Hematopoietic multipotent progenitor cell treated with erythropoietin and hydrocortisone succinate and interleukin-3 and kit ligand, for 17 days (in vitro differentiated cells): ENCODE measurements around the gene ICA1.

Source experiments
- DNase-seq: peaks from one replicate; pipeline ENCODE4 v3.0.0-alpha.2; 2015; ENCODE audit warnings: low spot score

ICA1 gene

DNA sequence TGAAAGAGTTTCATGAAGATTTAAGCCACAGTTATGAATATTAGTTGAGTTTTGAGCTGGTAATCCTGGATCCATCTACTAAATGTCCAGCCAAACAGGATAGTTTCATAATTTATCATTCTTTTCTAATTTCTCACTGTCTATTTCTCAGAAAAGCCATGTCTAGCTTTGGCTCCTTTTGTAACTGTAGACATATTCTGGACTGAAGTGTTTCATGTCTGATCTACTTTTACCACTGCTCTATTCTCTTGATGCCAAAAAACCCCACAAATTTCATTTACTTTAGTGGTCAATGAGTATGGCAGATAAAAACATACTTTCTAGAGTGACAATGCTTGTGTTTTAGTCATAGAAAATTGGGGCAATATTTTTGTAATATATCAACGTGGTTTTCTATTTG, 61.2 kb downstream of the ICA1 start:
- no peak for DNase-seq

DNA sequence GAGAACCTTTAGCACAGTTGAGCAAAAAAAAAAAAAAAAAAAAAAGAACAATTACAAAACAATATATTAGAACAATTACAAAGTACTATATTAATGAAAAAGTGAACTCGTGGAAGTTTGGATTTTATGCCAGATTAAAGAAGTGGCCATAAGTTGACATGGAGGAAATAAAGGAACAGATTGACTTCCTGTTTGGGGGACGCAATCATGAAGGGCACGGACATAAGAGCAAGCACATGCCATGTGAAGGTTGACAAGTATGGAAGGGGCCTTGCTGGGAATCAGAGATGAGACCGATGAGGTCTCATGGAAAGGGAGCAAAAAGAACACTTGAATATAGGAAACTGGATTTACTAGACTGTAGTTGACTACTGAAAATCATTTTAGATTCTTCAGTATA, 61.7 kb downstream of the ICA1 start:
- no peak for DNase-seq

DNA sequence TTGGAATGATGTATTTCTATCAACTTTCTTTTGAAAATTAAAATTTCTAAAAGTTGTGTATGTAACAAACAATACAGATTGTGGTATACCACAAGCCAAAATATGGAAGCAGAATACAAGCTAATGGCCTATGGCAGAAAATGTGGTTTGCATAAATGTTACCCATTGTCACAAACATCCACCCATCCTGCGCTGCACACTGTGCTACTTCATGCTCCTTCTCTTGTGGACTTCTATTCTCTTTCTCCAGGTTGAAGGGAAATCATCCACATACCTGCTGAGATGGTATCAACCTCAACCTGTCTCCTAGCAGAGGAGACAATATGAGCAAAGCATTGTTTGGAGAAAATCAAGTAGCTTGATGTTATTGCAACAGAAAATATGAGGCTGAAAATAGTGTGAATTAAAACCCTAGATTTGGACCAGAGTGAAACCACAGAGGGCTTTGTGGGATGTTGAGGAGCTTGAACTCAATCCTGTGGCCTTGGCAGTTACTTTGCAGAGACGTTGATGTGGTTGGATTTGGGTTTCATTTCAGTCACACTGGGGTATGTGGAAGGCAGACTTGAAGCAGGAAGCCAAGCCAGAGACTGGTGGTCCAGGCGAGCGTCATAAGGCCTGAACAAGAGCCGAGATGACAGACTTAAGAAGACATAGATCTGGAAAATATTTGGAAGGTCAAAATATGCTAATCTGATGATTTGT, 63.8 kb downstream of the ICA1 start:
- DNase-seq = no peak

DNA sequence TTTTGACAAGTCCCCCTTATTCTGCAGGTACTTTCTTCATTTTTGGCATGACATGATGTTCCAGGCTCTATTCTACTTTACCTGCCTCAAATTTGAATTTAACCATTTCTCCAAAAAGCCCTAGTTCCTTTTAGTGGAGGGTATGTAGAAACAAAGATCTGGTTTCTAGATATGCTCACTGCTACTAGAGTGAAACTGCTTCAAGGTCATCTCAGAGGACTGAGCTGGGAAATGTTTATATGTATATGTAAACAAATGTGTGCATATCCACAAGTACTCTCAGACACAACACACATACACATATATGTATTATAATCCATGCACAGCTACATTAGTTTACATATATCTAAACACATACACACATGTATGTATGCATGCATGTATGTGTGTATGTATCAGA, 69.1 kb downstream of the ICA1 start:
- no peak for DNase-seq

DNA sequence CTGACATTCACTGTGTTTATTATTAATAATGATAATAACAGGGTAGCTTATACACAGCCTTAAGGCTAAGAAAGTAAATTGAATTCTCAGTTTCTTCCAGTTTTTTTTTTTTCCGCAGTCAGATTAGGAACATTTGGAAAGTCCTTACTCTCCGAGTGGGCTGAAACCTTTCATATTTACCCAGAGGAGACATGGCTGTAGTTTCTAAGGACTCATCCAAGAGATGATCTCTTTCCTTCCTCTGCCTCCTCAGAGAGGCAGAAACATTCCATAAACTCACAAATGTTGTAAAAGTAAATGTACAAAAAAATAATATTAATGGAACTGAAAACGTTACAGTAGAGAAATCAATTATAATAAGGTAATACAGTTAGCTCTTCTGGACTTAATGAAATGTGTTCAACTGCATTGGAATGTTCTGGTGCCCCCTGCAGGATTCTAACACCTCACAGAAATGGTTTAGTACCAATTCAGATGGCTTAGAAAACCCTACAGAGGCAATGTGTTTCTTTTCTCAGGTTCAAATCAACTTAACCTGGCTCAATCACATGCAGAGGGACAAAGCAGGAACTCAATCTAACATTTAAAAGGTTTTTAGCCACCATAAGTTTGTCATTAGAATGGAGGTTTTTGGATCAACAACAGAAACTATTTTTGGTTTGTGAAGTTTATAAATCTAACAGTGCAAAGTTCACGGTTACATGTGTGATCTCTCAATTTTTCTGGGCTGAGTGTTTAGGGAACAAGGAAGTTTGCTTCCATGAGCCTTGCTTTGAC, 71.7 kb downstream of the ICA1 start:
- DNase-seq = peak; percentile 70

DNA sequence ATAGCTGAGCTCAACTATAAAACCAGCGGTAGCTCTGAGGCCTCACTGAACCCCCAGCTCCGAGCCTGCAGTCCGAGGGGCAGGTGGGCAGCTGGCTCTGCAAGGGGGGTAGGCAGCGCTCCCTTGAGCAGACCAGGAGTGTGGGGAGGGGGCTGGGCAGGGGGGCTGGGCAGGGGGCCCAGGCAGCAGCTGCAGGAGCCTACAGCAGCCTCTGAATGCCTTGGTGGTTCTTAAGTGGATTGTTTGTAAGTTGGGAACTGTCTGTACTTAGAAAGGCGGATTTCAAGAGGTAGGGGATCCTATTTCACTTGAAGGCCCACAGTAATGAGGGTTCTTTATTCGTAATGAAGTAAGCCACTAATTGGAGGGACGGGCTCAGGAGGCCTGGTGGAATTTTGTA, 72.3 kb downstream of the ICA1 start:
- DNase-seq = no peak

DNA sequence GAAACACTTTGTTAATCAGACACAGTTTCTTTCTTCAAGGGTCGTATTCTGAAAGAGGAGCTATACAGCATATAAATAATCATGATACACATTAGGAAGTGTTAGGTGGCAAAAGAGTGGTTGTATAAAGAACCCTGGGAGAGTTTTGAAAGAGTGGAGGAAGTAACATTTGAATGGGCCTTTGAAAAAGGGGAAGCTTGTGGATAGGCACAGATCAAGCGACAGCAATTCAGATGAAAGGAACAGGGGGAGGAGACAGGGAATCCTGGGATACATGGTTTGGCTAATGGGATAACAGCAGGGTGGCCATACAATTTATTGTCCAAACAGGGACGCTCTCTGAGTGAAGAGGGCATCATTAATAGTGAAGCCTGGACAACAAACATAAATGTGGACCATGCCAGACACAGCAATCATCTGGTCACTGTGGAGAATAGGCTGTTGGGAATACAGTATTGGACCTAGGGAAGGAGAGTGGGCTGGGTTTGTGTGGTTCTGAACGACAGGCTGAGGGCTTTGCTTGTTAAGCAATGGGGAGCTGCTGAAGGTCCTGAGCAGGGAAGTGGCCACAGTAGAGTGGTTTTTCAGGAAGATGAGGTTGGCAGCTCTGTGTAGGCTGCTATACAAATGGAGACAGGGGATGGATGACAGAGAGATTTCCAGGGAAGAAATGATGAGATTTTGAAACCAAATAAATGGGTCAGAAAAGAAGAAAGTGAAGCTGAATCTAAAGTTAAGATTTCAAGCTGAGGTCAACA, 75.9 kb downstream of the ICA1 start:
- no peak for DNase-seq

DNA sequence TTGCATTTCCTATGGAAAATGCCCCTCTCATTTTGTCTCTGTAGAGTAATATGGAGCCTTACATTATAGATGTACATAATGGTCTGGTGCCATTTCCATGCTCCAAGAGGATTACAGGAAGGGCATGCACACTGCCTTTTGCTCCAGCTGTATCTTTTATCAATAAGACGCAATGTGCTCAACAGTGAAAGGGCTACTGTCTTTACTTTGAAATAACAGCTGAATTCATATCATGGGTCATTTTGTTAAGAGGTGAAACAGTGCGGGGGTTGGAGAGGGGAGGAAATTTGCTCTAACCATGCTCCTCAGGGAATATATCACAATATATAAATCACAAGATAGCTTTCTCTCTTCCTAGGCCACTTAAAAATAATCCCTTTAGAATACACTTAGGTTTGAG, 77.7 kb downstream of the ICA1 start:
- no peak for DNase-seq

DNA sequence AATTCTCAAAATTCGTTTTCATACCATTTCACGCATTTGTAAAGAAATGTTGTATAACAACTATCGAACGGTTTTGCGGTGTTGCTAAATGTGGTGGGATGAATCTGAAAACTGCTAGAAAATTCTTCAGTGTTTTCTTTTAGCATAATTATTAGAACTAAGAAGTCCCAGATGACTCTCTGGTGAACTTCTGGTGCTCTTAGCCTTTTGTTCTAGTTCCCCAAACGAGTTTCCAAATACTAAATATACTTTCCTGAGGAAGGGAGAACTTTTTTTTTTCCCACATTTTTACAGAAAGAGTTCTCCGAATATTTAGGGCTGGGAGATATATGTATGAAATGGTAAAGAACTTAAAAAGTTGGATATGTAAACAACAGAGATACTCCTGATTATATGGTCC, 82.5 kb downstream of the ICA1 start:
- no peak for DNase-seq

DNA sequence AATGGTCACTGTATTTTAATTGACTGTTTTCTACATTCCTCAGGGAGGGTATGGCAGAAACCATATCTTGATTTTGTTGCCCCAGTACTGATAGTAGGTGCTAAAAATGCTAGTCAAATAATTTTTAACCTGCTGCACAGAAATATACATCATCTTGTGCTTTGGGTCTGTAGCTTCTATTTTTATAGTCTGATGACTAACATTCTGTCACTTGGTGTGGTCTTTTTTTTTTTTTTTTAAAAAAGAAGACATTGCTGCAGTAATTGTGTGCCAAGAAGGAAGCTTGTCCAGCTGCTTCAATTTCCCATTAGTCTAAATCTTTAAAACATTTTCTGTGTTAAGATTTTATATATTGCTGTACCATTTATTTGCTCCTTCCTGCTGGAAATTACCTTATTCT, 83.6 kb downstream of the ICA1 start:
- no peak for DNase-seq

DNA sequence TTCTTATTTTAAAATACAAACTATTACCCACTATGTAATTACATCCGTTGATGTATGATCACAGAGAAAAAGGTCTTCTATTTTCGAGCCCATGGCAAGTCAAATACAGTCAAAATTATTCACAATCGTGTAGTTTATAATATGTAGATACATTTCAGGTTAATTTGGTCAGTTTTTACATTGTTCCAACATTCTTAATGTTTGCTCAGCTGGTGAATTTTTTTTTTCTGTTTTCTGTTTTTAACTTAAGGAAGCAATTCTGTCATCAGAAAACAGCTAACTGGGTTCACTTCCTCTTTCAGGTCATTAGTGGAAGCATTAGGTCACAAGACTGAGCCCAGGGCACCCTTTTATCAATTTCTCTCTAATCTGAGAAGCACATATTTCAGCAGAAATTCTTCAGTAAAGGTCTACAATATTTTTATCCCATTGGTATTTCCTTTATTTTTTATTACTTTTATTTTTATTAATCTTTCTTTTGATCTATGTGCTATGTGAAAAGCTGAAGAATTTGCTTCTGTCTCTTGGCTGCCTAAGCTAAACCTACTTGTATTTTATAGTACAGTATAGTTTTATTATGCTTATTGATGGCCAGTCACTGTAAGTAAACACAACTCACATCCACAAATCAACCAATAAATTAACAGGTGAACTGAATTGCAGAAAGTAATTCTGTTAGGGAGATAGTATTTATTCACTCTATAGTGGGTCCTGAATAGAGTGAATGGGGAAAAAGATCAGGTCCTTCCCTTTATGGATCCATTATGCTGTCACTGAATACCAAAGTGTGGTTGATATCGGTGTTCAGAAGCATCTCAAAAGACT, 84.6 kb downstream of the ICA1 start:
- DNase-seq = peak; percentile 25

DNA sequence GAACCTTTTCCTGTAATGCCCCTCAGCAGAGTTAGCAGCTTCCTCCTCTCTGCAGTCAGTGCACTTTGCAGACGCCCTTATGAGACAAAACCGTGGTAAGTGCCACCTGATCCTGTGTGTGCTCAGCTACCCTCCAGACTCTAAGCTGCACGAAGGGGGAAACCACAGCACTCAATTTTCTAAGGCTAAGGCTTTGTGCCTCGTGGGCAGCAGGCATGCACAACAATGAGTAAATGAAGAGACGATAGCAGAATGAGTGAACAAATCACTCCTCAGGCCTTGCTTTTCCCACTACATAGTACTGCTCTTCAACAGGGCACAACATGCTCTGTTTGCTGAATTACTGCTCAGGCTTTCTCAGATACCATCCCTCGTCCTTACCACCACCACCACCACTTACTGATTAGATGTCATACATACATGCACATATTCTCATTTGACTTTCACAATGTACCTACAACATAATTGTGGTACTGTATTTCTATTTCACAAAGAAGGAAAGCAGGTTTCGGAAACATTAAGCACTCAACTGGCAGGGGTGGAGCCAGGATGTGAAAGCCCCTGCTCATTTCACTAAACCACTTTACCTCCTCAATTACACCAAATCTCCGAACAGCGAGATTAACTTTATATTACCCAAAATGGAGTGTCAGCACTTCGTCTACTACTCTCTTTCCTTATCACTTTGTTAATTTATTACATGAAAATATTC, 85.4 kb downstream of the ICA1 start:
- no peak for DNase-seq

DNA sequence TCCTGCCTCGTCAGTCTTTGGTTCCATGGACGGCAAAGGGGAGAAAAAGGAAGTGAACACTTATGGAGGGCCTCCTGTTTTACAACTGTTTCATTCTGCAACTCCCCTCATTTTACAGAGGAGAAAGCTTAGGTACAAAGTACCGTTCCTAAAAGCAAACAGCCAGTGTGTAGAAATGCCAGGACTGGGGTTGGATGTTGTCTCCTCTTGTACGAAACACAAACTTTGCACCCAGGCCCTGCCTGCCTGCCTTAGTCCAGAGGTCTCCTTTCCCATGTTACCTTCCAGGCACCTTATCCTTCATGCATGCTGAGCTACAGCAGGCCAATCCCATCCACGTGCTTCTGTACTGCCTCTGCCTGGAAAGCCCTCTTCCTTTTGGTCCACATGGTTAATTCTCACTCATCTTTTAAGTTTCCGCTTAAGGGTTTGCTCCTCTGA, 86.0 kb downstream of the ICA1 start:
- no peak for DNase-seq

DNA sequence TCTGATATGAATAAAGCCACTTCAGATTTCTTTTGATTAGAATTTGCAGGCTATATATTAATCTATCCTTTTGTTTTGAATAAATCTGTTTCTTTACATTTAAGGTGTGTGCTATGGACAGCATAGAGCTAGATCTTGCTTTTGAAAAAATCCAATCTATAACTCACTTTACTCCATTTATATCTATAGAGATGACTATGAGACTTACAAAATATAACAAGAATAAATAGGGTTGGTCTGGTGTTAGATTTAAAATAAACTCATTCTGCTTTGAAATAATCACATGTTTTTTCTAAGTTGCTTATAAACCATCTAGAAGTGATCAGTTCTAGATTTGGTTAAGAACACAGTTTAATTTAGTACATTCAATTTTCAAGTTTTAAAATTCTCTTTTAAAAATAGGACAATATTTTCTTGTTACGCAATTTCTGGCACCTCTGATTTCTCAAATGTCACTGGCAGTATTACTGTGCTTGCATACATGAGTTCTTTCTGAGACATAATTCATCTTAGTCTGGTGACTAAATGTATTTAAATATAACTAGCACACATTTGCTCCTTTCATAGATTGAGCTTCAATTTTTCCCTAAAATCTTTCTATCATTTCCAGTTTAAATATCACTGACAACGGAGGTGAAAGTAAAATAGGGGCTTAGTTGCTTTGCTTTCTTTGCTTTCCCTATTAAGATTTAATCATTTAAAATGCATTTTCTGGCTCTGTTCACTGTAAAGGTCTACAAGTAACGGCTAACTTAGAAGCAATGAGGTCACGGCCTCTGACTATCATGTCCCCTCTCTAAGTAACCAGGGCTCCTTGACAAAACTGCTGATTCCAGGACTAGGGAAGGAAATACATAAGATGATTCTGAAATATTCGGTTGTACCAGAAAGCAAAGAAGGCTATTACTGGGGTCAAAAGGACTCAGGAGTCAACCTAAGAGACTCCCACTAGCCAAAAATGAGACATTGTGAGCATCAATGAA, 89.3 kb downstream of the ICA1 start:
- no peak for DNase-seq

DNA sequence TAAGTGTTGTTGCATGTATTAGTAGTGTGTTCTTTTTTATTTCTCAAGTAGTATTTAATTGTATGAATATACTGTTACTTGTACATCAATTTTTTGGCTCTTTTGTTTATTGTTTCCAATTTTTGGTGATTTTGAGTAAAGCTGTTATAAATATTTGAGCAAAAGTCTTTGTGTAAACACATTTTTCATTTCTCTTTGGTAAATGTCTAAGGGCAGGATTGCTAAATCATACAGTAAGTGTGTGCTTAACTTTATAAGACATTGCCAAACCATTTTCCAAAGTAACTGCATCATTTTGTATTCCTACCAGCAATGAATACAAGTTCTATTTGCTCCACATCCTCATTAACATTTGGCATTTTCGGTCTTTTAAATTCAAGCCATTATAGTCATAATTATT, 92.8 kb downstream of the ICA1 start:
- no peak for DNase-seq

DNA sequence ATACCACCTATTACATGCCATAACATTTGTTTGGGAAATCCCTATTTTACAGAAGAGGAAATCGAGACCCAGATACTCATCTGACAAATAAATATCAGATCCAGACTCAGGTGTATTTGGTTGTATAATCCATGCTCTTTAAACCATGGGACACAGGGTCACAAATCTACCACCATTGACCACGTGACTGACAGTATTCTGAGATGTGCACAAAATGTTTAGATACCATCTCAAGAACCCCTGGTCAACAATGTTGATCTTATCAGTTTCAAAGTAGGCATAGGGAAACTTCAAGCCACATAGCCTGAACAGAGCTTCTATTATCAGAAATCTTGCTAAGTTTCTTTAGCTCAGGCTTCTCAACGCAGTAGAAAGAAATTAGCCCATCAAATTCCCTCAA, 93.6 kb downstream of the ICA1 start:
- no peak for DNase-seq

DNA sequence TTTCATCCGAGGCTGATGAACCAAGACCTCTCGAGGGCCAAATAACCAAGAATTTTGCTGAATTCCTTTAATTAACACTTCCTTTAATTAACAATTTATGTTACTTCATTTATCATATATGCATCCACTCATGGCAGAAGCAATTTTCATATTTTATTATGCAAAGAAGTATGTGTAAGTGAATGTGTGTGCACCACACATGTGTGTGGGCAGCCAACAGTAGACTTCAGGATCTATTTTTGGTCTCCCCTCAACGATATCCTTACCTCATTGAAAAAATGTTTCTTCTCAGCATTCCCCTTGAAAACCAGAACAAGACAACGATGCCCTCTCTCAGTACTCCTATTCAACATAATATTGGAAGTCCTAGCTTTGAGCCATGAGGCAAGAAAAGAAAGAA, 96.8 kb downstream of the ICA1 start:
- DNase-seq = no peak

DNA sequence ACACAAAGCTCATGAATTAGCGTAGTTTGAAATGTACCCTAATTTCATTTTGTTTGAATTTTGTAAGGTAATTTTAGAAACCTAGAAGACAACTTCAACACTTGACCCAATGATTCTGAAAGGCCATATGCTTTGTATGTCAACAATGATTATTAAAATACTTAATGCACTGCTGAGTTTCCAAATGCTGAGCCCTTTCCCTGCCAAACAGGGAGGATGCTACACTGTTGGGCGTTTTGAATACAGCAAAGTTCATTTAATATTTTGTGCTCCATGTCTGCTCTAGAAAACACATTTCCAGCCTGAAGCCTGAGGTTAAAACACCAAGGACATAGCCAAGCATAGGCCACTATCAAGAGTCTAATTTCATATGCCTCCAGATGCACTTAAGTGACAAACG, 99.8 kb downstream of the ICA1 start:
- DNase-seq = no peak

DNA sequence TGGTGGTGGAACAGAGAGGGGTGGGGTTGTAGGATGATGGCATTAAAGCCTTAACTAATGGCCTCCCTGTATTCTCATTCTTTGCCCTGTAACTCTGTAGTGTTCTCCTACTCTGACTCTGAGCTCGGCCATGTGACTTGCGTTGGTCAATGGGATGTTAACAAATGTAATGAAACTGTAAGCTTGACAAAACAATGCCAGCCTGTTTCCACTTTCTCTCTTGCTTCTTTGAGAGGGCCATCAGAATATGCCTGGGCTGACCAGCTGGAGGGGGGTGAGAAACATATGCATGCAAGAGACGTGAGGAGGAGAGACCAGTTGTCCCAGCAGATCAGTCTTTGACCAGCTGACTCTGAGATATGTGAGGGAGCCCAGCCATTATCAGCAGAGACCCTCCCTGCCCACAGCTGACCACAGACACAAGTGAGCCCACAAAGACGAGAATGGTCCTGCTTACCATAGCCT, 100.6 kb downstream of the ICA1 start:
- DNase-seq = no peak

DNA sequence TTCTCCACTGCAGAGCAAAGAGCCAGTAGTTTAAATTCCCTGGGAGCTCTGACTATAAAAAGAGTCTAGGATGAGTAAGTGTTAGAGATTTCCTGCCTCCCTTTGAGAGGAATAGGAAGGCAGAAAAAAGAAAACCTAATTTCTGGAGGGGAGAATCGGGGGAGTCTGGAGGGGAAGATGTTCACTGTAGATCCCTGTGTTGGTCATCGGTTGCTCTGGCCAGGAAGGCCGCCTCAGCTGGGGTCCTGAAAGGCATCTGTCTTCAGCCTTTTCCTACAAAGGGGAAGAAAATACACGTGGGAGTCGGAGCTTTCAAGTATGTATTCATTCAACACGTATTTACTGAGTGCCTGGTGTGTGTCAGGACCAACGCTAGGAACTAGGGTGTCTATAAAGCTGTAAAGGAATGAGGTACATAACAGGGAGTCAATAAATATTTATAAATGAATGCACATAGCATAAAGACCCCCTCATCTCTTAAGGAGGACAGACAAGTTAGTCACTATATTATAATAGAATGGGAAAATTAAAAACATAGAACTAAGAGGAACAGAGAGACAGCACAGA, 101.1 kb downstream of the ICA1 start:
- DNase-seq = no peak
